Natural killer cell treated with Interleukin-12 subunit alpha and Interleukin-12 subunit beta and Interleukin-15 and Interleukin-18, amount 100 ng/mL, for 72 hours (primary cell): ENCODE measurements around the gene SCIN. TPM values are rescaled to one million over a fixed set of nuclear protein-coding genes. Genes with fewer than 3 reads are reported as not detected.
A peak's percentile ranks its signal among the peaks of the same experiment; 100 is the strongest.
"Not testable (repeated sequence)": the region's sequence is repeated elsewhere in the genome, so short reads cannot be mapped to it uniquely, and the experiment has no call there.

Experiments
- ATAC-seq, 2 donors: fragments of 150-1000 bp; cut with Tn5 transposase in 1 of 2; sonication (Bioruptor Pico), chemical (Tn5 transposase) in 1 of 2; 2 replicates each; pipeline ENCODE4 v1.10.0; 2021
- DNase-seq: peaks from one replicate; pipeline ENCODE4 v3.0.0; 2022; ENCODE audit warnings: low spot score
- H3K27ac Mint-ChIP-seq, 2 donors: 1 replicate in 1 of 2; 2 replicates in 1 of 2; pipeline ENCODE4 v1.8.0; 2022; ENCODE audit warnings: mixed read lengths in 2 of 2, mild to moderate bottlenecking in 1 of 2, moderate library complexity in 1 of 2
- H3K27me3 Mint-ChIP-seq, 2 donors: 1 replicate in 1 of 2; 2 replicates in 1 of 2; pipeline ENCODE4 v1.8.0; 2022; ENCODE audit warnings: mixed read lengths in 2 of 2
- H3K36me3 Mint-ChIP-seq: one replicate; pipeline ENCODE4 v1.8.0; 2022; ENCODE audit warnings: mixed read lengths
- H3K4me1 Mint-ChIP-seq, 2 donors: 1 replicate in 1 of 2; 2 replicates in 1 of 2; pipeline ENCODE4 v1.8.0; 2022; ENCODE audit warnings: low read depth in 2 of 2, mixed read lengths in 2 of 2, mild to moderate bottlenecking in 1 of 2
- H3K4me3 Mint-ChIP-seq: one replicate; pipeline ENCODE4 v1.8.0; 2022; ENCODE audit warnings: mixed read lengths
- H3K9me3 Mint-ChIP-seq: 2 replicates; pipeline ENCODE4 v1.8.0; 2022; ENCODE audit warnings: mixed read lengths
- total RNA-seq, 2 donors: library from RNA; stranded (reverse); gene quantifications; one replicate each; pipeline ENCODE4 v1.2.3, GENCODE V29; 2022

Gene SCIN
- total RNA-seq, 2 donors from 2014 or later: not detected

DNA sequence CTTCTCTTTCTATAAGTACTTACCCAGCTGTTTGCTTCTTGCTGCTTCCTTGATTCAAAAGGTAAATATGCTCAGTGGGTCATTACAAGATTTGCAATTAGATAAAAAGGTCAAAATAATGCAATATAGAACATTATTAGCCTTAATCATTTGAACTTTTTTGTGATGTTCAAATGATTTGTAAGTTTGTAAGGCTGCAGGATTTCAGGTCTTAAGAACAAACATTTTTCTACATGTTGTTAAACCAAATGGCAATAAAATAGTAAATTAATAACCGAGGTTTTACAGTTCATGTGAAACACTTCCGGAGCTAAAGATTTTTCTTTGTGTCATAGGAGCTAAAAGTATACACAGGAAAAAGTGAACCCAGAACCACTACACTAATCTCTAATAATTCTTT, 16.2 kb upstream of the SCIN start:
- Mint-ChIP-seq H3K4me1 (no peaks in the 10 kb centered on the region), H3K27me3 (no peaks in the 10 kb centered on the region), H3K36me3 (no peaks in the 10 kb centered on the region), H3K27ac (no peak overlapping the region), H3K9me3 (peaks cover 4% of the 10 kb centered on the region), H3K4me3 (no peak overlapping the region)
- ATAC-seq (no peak), DNase-seq (no peak)

DNA sequence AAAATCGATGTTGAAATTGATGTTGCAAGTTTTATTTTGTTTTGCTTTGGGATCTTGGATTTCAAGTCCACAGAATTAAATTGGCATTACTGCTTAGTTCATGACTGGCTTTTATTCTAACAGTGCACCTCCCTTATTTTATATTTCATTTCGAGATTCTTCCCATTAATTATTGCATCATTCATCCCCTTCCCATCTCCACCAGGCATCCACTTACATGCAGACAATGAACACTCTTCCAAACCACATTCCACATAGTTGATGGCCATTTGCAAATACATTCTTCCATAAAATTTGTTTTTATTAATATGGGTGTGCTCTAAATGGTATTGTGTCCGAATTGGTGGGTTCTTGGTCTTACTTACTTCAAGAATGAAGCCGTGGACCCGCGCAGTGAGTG, 15.6 kb upstream of the SCIN start:
- DNase-seq (no peak), ATAC-seq (no peak)
- peaks cover 4% of the 10 kb centered on the region for H3K9me3 Mint-ChIP-seq
- no peaks in the 10 kb centered on the region for H3K27me3 Mint-ChIP-seq
- H3K4me3 Mint-ChIP-seq: no peak overlapping the region
- no peaks in the 10 kb centered on the region for H3K4me1 Mint-ChIP-seq
- H3K27ac Mint-ChIP-seq: no peak overlapping the region
- no peaks in the 10 kb centered on the region for H3K36me3 Mint-ChIP-seq

DNA sequence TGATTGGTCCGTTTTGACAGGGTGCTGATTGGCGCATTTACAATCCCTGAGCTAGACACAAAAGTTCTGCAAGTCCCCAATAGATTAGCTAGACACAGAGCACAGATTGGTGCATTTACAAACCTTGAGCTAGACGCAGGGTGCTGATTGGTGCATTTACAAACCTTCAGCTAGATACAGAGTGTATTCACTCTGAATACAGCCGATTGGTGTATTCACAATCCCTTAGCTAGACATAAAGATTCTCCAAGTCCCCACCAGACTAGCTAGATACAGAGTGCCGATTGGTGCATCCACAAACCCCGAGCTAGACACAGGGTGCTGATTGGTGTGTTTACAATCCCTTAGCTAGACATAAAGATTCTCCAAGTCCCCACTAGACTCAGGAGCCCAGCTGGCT, 14.8 kb upstream of the SCIN start:
- H3K9me3 Mint-ChIP-seq, H3K27me3 Mint-ChIP-seq, H3K4me3 Mint-ChIP-seq, H3K4me1 Mint-ChIP-seq, DNase-seq, H3K36me3 Mint-ChIP-seq, H3K27ac Mint-ChIP-seq, ATAC-seq: not testable (repeated sequence)

DNA sequence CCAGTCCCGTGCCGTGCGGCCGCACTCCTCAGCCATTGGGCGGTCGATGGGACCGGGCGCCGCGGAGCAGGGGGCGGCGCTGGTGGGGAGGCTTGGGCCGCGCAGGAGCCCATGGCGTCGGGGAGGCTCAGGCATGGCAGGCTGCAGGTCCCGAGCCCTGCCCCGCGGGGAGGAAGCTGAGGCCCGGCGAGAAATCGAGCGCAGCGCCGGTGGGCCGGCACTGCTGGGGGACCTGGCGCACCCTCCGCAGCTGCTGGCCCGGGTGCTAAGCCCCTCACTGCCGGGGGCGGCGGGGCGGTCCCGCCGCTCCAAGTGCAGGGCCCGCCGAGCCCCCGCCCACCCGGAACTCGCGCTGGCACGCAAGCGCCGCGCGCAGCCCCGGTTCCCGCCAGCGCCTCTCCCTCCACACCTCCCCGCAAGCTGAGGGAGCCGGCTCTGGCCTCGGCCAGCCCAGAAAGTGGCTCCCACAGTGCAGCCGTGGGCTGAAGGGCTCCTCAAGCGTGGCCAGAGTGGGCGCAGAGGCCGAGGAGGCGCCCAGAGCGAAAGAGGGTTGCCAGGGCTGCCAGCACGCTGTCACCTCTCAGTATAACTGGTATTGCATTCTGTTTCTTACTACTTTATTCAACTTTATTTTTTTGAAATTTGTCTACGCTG, 14.3 kb upstream of the SCIN start:
- H3K9me3 Mint-ChIP-seq, ATAC-seq, H3K27ac Mint-ChIP-seq, H3K4me1 Mint-ChIP-seq, H3K27me3 Mint-ChIP-seq, H3K36me3 Mint-ChIP-seq, DNase-seq, H3K4me3 Mint-ChIP-seq: not testable (repeated sequence)

DNA sequence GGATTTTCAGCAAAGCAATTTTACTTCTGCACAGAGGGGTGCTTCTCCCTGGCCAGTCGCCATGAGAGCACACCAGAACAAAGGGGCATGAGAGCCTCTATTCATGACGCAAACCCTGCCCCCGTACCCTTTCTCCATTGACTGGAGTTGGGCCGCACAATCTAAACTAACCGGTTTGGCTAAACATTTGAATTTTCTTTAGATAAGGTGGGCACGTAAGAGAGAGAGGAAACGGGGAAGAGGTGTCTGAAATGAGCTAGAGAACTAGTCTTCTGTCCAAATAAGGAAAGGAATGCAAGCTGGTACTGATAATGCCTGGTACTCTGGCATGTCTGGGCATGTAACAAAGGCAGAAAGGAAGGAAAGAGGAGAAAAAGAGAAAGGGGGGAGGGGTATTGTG, 13.2 kb upstream of the SCIN start:
- no peaks in the 10 kb centered on the region for H3K4me1 Mint-ChIP-seq
- H3K27ac Mint-ChIP-seq: no peak overlapping the region
- H3K36me3 Mint-ChIP-seq: no peaks in the 10 kb centered on the region
- DNase-seq: no peak
- no peaks in the 10 kb centered on the region for H3K27me3 Mint-ChIP-seq
- peaks cover 4% of the 10 kb centered on the region for H3K9me3 Mint-ChIP-seq
- no peak for ATAC-seq
- H3K4me3 Mint-ChIP-seq: no peak overlapping the region

DNA sequence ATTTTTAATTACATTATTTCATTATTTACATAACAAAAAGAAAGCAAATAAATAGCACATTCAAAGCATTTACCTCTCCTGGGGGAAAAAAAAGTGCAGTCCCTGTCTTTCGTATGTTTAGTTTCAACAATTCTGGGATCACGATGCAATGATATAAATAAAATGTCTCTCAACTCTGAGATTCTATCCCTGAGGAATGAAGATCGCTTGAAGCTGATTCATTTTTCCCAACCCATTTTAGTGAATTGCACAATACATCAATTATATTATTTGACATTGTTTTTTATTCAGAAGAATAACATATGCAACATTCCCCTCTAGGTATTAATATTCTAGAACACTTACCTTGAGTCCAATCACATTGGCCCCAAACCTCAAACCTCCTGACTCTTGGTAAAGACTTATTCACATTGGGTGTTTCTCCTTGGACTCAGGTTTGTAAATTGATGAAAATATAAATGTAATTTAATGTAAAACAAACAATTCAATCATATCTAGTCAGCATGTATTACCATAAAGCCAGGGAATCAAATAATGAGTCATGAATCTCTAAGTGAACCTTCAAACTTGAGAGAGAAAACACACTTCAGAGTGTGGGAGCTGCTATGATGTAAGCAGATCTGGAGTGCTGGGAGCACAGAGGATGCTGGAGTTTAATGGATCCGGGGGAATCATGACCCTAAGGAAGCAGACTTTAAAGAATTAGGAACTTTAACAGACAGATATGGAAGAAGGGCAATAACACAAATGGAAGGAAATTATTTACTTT, 5.3 kb upstream of the SCIN start:
- peaks cover 7 to 37% of the 10 kb centered on the region in 2 donors for H3K27me3 Mint-ChIP-seq
- no peak overlapping the region for H3K4me3 Mint-ChIP-seq
- H3K9me3 Mint-ChIP-seq: no peaks in the 10 kb centered on the region
- peaks cover 2 to 3% of the 10 kb centered on the region in 2 donors for H3K4me1 Mint-ChIP-seq
- H3K36me3 Mint-ChIP-seq: no peaks in the 10 kb centered on the region
- ATAC-seq (no peak), DNase-seq (no peak)
- H3K27ac Mint-ChIP-seq: no peak overlapping the region

DNA sequence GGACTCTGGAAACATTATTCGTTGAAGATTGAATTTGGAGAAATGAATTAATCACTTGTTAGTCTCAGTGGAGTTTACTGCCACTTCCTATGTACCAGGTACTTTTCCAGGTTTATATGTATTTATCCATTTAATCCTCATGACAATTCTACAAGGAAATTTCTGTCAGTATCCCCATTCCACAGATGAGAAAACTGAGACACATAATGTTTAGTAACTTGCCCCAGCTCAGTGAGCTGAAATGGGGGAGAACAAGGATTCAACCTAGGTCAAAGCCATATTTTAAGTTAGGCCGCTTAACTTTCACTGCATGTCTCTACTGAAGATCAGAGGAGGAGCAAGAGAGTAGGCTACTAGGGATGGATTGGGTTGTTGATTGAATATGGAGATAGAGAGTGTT, 4.6 kb upstream of the SCIN start:
- Mint-ChIP-seq H3K36me3 (no peaks in the 10 kb centered on the region), H3K27me3 (peaks cover 12 to 40% of the 10 kb centered on the region in 2 donors), H3K9me3 (no peaks in the 10 kb centered on the region), H3K27ac (no peak overlapping the region), H3K4me1 (peaks cover 5 to 6% of the 10 kb centered on the region in 2 donors), H3K4me3 (no peak overlapping the region)
- no peak for DNase-seq
- no peak for ATAC-seq

DNA sequence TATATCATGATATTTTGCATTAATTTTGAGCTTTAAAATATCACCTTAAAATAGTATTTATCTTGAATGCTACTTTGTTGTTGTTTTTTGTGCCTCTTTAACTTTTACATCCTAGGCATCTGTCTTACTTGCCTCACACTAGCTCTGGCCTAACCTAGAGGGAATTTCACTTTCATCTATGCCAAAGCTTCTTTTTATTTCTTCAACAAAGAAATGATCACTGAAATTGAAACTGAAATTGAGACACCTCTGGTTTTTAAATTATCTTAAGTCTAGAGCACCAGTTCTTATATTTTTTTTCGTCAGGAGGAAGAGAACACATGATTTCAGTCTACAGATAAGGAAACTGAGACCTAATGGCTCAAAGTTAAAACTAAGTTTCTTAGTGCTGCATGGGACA, 3.5 kb upstream of the SCIN start:
- Mint-ChIP-seq H3K4me1 (peaks cover 5 to 6% of the 10 kb centered on the region in 2 donors), H3K4me3 (no peak overlapping the region)

DNA sequence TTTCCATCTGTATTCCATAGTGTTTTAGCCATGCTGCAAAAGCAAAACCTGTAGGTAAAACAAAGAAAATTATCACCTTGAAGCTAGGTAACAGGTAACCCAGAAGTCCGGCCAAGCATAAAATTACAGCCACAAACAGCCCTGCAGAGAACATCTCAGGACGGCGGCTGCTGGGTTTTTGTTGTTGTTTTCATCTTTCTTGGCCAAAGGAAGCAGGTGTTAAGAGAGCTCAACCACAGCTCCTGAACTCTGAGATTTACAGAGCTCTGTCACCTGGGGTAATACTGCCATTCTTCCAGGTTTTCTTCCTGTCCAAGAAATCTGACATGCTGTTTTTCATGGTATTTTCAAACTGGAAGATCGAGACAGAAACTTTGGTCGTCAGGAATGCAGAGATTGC, 847 bp upstream of the SCIN start:
- Mint-ChIP-seq H3K27me3 (peaks cover 22 to 70% of the 10 kb centered on the region in 2 donors), H3K4me1 (peaks cover 5 to 6% of the 10 kb centered on the region in 2 donors), H3K9me3 (no peaks in the 10 kb centered on the region), H3K4me3 (peak overlapping the region; percentile 35), H3K27ac (no peak overlapping the region), H3K36me3 (no peaks in the 10 kb centered on the region)
- DNase-seq: no peak
- no peak for ATAC-seq

More for the DNA sequence above, 3.5 kb upstream of the SCIN start:
- no peak for DNase-seq
- Mint-ChIP-seq H3K27ac (no peak overlapping the region), H3K27me3 (peaks cover 16 to 52% of the 10 kb centered on the region in 2 donors), H3K9me3 (no peaks in the 10 kb centered on the region), H3K36me3 (no peaks in the 10 kb centered on the region)
- no peak for ATAC-seq

DNA sequence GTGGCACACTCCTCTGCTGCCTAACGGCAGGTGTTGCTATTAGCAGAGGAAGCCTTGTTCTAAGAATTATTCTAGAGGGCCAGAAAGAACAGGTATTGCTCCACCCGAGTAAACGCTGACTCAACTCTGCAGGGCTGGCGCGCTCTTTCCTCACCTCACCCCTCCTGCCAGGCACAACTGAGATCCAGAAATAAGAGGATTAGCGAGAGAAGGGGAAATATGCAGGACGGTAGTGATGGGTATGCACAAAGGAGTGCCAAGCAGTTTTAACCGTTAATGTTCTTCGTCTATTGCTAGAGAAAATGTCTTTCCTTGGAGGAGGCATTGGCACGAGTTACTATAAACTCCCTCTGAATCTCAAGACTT, 369 bp upstream of the SCIN start:
- H3K36me3 Mint-ChIP-seq: no peaks in the 10 kb centered on the region
- no peak overlapping the region for H3K27ac Mint-ChIP-seq
- no peaks in the 10 kb centered on the region for H3K9me3 Mint-ChIP-seq
- DNase-seq (no peak), ATAC-seq (no peak)
- H3K27me3 Mint-ChIP-seq: peaks cover 22 to 70% of the 10 kb centered on the region in 2 donors
- H3K4me3 Mint-ChIP-seq: peak overlapping the region; percentile 35
- peaks cover 5 to 6% of the 10 kb centered on the region in 2 donors for H3K4me1 Mint-ChIP-seq

DNA sequence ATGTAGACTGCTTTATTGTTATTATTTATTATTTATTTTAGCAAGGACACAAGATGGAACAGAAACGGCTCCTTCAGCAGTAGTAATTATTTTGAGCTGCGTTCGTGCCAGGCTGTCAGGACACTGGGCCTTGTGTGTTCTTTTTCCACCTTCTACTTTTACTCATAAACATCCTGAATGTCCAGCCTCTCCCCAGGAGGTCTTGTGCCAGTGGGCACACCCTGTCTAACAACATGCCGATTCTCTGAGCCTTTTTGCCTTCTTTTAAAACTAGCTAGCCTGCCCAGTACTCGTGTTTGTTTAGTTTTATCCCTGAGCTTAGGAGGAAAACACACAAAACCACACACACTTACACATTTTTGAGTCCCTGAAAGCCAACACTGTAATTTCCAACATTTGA, 1.2 kb downstream of the SCIN start:
- no peak for ATAC-seq
- no peaks in the 10 kb centered on the region for H3K9me3 Mint-ChIP-seq
- H3K36me3 Mint-ChIP-seq: no peaks in the 10 kb centered on the region

DNA sequence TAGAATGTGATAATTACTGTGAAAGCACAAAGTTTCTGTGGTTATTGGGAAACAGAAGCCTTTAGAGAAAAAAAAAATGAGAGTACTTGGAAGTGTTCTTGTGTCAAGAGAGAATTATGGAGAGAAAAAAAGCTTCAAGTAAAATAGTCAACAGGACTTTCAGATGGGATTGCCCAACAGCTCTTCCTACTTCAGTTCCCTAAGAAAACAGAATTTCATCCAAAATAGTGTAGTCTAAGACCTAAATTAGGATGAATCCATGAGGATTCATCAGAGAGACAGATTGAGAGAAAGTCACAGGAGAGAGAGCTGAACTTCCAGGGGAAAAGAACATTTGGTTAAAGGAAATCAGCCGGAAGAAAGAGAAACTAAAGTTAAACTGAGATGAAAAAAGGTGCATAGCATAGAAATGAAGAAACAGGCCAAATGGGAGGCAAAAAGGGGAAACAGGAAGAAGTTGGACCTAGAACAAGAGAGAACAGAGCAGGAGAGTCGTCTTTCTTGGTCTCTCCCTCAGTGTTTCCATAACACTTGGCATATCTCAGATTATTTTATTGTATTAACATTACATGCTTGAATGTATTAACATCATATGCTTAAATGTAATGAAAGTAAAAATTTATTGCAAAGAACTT, 2.5 kb downstream of the SCIN start:
- ATAC-seq (no peak), DNase-seq (no peak)
- Mint-ChIP-seq H3K4me3 (no peak overlapping the region), H3K9me3 (no peaks in the 10 kb centered on the region), H3K4me1 (peaks cover 5 to 6% of the 10 kb centered on the region in 2 donors), H3K36me3 (no peaks in the 10 kb centered on the region), H3K27me3 (peaks cover 22 to 54% of the 10 kb centered on the region in 2 donors), H3K27ac (no peak overlapping the region)

More for the DNA sequence above, 1.2 kb downstream of the SCIN start:
- H3K4me1 Mint-ChIP-seq: peaks cover 5 to 6% of the 10 kb centered on the region in 2 donors
- H3K4me3 Mint-ChIP-seq: no peak overlapping the region
- no peak overlapping the region for H3K27ac Mint-ChIP-seq
- peaks cover 22 to 62% of the 10 kb centered on the region in 2 donors for H3K27me3 Mint-ChIP-seq
- DNase-seq: no peak

DNA sequence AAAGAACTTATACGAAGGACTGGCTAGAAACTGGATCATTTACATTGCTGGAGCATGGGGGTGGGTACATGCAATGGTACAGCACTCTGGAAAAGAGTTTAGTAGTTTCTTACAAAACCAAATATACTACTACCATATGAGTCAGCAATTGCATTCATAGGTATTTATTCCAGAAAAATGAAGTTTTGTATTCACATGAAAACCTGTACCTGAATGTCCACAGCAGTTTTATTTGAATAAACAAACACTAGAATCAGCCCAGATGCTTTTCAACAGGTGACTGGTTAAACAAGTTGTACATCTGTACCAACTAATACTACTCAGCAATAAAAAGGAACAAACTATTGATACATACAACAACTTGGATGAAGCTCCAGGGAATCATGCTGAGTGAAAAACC, 3.4 kb downstream of the SCIN start:
- Mint-ChIP-seq H3K36me3 (no peaks in the 10 kb centered on the region), H3K27me3 (peaks cover 21 to 51% of the 10 kb centered on the region in 2 donors)
- no peak for ATAC-seq

DNA sequence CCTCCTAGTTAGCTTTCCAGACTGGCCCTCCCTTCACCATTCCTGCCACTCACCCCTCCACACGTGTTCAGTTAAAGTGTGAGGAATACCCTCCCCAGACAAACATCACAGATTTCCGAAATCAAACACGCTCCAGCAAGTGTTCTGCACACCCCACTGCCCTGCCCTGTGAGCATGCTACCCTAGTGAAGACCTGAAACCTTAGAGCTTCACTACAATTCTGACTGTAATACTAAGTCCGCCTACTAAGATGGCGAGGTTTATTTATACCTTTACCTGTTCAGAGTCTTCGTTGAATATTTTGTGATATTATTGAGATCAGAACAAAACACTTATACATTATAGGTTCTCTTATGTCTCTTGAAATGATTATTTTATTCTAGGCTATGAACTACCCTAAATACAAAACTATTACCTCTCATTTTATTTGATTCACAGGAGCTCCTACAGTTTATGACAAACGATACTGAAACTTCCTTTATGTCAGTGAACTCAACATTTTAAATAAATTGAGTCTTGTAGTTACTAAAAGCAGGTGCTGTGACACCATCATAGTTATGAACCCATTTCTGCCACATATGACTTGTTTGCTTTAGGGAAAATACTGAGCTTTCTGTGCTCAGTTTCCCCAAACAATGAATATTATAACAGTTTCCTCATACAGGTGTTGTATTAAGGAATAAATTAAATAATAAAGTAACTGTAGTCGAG, 8.6 kb downstream of the SCIN start:
- no peak for DNase-seq
- H3K4me1 Mint-ChIP-seq: no peaks in the 10 kb centered on the region
- peaks cover 3 to 8% of the 10 kb centered on the region in 2 donors for H3K27me3 Mint-ChIP-seq
- H3K9me3 Mint-ChIP-seq: no peaks in the 10 kb centered on the region
- no peak for ATAC-seq
- no peak overlapping the region for H3K27ac Mint-ChIP-seq
- H3K36me3 Mint-ChIP-seq: no peaks in the 10 kb centered on the region
- no peak overlapping the region for H3K4me3 Mint-ChIP-seq

More for the DNA sequence above, 3.4 kb downstream of the SCIN start:
- DNase-seq: no peak
- no peaks in the 10 kb centered on the region for H3K9me3 Mint-ChIP-seq
- peaks cover 5 to 6% of the 10 kb centered on the region in 2 donors for H3K4me1 Mint-ChIP-seq
- H3K4me3 Mint-ChIP-seq: no peak overlapping the region
- H3K27ac Mint-ChIP-seq: no peak overlapping the region
